GF-D8 (cell line): ENCODE data around the gene GET3.

ENCODE experiments used
- DNase-seq: peaks from one replicate; lab custom pipeline; 2025; lab: John Stamatoyannopoulos, UW

Gene GET3

DNA sequence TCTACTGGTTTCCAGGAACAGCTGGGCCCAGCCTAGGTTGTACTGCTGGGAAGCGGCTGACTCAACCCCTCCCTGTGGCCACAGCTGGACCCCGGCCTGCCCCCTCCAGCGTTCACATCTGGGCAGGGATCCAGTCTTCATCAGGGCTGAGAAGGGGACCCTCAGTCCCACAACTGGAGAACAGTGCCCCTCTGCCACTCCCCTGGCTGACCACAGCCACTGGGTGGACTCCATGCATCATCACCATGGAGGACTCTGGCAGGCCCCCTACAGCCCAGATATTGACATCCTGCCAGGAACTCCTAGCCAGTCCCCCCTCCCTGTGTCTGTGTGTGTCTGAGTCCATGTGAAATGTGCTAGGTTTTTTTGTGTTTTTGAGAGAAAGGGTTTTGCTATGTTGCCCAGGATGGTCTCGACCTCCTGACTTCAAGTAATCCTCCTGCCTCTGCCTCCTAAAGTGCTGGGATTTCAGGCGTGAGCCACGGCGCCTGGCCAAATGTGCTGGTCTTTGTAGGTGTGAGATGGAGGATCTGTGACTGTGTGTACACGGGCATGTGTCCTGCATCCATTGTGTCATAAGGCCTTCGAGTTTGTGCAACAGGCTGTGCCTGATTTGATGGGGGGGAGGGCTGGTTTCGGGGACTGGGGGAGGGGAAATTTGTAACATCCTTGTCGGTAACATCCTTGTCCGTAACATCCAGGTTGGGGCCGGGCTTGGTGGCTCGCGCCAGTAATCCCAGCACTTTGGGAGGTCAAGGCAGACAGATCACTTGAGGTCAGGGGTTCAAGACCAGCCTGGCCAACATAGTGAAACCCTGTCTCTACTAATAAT lies 42.1 kb downstream of the GET3 start:
- DNase-seq: peak; percentile 19

DNA sequence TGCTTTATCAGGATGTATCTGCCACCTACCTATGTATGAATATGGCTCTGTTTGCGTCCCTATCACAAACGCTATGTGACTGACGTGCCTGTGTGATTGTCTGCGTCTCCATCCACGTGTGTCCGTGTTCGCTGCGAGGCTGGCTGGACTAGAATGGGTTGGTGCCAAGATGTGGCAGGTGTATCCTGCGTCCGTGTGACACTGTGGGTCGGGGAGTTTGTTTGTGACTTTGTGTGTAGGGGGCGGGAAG lies 44.8 kb downstream of the GET3 start:
- no peak for DNase-seq

DNA sequence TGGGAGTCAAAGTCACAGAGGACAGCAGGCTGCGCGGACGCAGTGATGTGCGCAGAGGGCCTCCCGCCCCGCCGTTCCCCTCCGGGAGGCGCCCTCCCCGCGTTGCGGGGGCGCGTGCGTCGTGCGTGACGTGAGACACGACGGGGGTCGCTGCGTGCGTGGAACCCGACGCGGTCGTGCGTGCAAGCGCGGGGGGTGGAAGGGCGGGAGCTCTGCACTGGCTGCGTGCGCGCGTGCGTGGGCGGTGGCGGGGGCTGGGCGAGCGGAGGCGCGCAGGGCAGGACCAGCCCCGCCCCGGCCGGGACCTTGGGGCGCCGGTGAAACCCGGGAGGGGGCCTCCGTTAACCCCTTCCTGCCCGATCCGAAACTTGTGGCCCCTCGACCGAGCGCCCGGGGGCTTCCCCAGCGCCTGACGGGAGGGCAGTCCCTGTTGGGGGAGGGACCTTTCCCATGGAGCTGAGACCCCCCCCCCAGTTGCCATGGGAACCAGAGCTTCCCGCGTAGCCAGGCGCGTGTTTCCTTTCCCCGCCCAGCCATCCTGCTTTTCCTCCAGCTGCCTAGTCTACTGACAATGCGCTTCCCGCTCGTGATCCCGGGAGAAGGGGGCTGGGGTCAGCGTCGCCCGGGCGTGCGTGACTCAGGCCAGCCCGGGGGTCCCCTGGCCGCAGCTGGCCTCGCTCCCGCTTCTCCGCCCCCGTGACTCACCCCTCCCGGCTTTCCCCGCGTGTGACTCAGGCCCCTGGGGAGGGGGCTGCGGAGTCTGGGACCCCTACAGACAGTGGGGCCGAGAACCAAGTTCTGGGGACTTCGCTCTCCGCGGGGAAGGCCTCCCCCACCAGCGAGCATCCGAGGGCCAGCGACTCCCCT lies 45.4 kb downstream of the GET3 start:
- DNase-seq: peak; percentile 55

DNA sequence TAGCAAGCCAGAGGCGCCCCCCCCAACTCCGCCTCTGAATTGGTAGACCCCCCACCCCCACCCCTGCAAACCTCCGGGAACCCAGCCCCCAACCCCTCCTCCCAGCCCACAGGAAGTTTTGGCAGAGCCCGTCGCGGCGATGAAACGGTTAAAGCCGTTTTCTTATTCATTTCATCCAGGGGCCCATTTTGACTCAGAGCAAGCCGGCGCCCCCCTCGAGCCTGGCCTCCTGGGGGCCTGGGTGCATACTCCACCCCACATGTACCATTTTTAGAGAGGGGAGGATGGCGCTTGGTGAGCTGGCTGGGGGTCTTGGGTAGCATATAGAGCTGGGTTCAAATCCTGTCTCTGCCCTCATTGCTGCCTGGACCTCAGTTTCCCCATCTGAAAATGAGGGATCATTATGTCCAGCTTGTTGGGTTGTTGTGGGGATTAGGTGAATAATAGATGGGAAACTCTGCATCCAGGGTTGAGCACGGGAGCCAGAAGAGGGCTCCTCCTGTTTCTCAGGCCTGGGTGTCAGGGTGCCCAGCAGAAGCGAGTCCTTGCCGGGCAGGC lies 46.1 kb downstream of the GET3 start:
- DNase-seq: no peak

DNA sequence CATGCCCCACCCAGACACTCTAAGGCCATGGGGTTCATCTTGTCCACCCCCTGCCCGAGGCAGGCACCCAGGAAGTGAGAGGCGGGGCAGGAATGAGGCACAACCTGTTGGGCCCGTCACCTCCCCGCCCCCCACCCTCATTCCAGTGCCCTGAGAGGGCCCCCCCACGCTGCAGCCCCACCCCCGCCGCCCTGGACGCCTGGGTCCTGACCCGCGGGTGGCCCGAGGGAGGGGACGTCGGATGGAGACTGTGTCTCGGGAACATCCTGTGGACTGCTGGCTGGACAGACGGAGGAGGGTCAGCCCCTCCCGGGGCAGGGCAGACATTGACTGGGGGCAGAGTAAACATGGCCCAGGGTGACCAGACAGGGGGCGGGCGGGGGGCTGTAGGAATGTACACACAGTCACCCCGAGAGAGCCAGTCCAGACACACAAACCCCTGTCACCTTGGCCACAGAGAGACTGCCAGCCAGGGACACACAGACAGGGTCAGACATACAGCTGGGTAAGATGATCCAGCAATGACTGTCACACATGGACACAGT lies 46.6 kb downstream of the GET3 start:
- no peak for DNase-seq

DNA sequence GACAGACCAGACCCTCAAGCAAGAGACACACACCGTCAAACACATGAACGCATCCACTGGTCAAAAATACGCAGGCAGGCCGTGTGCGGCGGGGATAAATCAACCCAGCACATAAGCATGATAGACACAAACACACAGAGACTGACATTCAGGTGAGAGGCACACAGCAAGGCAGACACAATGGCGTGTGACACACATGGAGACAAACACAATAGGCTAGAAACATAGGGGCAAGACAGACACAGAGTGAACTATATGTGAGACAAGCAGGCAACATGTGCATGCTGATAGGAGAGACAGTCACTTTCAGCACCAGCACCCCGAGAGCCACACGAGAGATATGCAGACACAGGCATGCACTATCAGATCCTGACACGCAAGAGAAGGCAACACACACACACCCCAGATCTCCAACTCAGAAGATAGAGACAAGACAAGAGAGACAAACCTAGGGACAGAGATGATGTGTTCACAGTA lies 47.1 kb downstream of the GET3 start:
- DNase-seq: peak; percentile 6

DNA sequence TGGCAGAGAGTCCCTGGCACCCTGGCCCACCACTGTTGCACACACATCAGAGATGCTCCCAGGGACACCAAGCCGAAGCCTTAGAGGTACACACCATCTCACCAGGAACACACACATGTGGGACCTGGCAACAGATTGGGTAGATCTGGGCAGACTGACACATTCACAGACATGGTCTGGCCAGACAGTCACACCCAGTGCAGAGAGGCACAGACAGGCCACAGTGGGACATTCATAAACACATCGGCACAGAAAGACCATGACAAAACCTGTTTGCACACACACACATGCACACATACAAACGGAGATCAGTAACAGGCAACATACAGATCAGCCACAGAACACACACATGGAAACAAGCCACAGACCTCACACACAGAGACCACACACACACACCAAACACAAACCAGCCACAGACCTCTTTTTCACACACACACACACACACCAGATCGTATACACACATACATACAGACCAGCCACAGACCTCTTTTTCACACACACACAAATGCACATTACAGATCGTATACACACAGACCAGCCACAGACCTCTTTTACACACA lies 47.7 kb downstream of the GET3 start:
- DNase-seq: peak; percentile 32

DNA sequence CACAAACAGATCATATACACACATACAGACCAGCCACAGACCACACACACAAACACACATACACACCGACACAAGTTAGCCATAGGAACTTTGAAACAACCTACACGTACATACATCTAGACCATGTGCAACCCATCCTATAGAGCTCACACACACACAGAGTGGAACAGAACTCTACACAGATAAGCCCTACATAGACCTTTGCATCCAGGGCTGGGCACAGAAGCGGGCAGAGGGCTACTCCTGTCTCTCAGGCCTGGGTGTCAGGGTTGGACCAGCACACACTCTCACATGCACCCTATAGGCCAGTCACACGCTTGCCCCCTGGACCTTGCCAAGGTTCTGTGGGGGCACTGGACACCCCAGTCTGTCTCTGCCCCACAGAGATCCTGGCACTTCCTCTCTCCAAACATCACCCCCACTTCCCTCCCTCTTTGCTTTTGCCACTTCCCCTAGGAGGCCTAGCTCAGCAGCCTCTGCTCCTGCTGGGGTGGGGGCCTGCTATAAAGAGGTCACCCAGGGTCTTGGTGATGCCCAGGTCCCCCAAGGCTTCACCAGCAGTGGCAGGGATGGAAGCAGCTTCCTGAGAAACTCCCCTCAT lies 48.2 kb downstream of the GET3 start:
- peak; percentile 65 for DNase-seq

DNA sequence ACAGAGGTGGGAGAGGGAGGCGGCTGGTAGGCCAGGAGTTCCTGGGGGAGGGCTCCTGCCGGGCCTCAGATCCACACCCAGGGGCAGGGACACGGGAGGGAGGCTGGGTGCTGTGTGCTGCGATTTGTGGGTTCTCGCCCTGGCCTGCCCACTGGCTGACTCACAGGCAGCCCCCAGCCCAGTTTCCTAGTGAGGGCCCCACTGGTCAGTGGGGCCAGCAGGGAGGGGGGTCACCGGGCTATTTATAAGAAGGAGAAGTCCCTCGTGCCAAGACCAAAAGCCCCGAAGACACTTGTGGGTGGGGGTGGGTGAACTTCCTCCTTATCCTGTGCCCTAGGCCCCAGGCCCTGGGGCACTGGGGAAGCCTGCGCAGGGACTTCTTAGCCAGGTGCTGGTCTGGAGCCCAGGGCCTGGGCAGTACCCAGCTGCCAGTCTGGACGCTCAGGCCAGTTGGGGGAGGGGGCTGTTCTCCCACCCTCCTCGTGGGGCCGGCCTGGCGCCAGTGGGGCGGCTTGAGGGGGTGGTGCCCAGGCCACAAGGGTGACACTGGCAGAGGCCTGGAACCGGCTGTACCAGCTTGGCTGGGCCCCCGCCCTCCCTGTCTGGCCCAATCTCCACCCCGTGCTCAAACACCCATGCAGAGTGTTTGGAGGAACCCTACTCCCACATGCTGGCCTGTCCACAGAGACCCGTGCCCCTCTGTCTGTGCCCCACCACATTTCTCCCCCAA lies 49.0 kb downstream of the GET3 start:
- DNase-seq: peak; percentile 56

DNA sequence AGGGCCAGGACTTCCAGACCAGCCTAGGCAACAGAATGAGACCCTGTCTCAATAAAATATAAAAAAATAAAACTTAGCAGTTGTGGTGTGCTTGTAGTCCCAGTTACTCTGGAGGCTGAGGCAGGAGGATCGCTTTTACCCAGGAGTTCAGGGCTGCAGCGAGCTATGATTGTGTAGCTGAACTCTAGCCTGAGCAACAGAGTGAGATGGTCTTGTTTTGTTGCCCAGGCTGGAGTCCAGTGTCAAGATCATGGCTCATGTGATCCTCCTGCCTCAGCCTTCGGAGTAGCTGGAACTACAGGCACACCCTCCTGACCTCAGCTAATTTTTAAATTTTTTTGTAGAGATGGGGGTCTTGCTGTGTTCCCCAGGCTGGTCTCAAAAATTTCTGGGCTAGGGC lies 49.7 kb downstream of the GET3 start:
- DNase-seq: no peak

DNA sequence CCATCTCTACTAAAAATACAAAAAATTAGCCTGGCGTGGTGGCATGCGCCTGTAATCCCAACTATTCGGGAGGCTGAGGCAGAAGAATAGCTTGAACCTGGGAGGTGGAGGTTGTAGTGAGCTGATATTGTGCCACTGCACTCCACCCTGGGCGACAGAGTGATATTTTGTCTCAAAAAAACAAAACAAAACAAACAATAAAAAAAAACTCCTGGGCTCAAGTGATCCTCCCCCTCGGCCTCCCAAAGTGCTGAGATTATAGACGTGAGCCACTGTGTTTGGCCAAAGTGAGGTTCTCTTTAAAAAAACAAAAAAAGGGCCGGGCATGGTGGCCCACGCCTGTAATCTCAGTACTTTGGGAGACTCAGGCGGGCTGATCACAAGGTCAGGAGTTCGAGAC lies 50.2 kb downstream of the GET3 start:
- DNase-seq: no peak

DNA sequence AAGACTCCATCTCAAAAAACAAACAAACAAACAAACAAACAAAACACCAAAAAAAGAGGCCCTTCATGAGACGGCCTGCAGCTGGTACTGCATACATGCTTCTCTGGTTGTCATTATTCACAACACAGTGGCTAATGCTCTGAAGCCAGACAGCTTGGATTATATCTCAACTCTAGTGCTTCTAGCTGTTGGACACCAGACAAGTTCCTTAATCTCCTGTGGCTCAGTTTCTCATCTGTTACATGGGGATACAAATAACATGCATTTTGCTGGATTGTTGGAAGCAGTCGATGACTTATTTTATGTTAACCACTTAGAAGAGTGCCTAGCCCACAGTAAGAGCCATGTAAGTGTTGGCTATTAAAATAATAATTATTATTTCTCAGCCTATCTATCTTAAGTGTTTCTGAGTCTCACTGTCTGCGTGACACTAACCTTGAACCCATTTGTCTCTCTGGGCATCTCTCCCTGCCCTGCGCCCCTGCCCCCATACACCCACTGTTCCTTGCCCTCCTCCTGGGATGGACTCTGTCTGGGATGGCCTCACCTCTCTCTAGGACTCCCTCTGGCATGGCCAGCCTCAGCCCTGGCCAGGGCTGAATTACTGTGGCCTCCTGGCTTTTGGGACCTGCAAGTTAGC lies 50.9 kb downstream of the GET3 start:
- DNase-seq: no peak

DNA sequence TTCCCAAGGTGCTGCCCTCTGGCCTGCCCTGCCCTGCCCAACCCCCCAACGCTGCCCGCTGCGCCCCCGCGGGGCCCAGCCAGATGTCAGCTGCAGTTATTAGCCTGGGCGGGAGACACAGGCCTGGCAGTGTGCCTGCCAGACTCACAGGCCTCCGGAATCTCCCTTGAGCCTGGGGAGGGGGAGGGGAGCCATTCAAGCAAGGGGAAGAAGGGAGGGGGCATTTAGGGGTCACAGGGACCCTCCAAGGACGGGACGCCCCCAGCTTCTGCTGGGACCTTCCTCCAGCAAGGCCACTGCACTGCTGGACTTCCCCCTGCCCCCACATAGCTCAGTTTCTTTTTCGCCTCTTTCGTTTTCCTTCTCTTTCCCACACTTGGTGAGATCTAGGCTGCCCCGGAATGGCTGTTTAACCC lies 51.4 kb downstream of the GET3 start:
- DNase-seq: peak; percentile 41

DNA sequence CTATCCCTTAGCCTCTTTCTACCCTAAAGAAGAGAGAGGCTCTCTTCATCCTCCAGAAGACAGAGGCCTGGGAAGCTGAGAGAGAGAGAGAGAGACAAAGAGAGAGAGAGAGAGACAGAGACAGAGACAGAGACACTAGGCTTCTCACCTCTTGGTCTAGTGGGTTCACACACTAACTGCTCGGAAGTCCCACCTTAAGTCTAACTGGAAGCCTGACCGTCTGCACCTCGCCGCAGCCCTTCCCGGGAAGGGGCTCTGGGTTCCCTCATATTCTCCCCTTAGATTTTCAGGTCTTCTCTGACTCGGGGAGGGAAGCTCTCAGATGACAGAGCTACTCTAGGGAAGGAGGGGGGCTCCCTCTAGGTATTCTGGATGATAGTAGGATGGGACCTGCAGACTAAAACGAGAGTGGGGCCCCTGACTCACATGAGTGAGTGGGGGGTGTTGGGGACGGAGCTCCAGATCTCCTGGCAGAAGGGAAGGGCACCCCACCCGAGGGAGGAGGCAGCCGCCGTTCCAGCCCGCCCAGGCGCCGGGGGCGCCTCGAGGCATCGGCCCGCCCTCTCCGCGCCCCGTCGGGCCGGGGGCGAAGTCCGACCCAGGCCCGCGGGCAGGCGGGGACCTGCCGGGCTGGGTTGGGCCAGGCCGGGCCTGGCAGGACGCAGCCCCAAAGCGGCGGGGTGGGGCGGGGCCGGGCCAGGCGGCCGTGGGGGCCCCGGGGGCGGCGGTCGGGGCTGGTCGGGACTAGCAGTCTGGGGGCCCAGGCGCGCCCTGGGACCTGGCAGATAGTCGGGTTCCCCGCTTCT lies 52.0 kb downstream of the GET3 start:
- DNase-seq: peak; percentile 13

DNA sequence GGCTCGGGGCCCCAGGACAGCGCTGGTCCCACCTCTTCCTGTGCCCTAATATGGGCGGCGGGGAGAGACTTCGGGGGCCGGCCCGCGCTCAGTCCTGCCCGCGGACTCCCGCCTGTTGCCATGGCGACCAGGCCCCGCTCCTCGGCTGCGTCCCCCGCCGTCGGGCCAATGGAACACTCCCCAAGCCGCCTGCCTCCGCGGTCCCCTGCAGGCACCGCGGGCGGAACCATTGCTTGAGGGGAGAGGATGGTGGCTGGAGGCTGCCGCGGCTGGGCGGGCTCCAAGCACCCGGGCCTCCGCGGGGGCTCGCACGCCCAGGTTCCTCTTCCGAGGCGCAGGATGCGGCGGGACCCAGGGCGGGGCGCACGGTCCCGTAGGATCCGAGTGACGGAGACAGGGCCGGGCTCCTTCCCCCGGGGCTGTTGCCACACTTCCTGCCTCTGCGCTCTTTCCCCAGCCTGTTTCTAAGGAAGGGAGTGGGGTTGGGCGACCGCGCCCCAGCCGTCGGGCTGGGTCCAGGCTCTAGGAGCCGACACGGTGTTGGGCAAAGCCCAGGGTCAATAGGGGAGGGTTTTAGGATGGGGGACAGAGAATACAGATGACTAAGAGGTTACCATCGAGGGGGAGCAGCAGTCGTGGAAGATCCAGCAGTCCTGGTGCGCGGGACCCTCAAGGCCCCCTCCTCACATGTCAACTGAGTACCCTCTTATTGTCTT lies 52.8 kb downstream of the GET3 start:
- peak; percentile 95 for DNase-seq

DNA sequence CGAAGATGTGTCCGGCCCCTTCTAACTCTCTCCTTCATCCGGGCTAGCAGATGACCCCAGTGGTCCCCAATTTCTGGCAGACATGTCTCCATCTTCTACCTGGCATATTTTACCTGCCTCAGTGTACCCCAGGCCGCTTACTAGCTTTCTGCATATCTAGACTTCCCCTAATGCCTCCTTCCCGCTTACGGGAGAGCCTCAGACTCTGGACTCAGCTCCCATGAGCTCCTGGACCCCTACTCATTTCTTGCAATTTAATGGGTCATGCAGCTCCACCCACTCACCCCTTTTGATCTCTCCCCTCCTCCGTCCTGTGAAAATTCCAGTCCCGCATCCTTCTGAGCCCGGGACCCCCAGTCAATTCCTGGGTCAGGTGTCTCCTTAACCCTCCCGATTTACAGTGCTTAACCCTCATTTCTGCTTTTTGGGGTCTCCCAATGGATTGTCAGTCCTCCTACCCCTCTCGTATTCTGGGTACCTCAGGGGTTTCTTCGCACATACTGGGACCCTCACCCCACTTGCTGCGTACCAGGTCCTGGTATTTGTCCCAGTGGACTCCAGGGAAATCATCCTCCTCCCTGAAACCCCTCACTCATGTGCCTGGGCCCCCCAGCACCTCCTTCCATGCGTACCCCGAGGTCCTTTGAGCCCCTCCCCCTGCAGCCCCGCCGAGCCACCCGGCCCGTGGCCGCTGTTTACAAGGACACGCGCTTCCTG lies 53.5 kb downstream of the GET3 start:
- peak; percentile 9 for DNase-seq

DNA sequence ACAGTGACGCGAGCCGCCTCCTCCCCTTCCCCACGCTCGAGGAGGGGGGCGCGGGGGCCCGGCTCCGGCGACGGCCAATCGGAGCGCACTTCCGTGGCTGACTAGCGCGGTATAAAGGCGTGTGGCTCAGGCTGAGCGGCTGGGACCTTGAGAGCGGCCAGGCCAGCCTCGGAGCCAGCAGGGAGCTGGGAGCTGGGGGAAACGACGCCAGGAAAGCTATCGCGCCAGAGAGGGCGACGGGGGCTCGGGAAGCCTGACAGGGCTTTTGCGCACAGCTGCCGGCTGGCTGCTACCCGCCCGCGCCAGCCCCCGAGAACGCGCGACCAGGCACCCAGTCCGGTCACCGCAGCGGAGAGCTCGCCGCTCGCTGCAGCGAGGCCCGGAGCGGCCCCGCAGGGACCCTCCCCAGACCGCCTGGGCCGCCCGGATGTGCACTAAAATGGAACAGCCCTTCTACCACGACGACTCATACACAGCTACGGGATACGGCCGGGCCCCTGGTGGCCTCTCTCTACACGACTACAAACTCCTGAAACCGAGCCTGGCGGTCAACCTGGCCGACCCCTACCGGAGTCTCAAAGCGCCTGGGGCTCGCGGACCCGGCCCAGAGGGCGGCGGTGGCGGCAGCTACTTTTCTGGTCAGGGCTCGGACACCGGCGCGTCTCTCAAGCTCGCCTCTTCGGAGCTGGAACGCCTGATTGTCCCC lies 54.2 kb downstream of the GET3 start, which contains the start of gene JUNB:
TSS of gene JUNB (plus strand) at position 142 of the 706 bp plus-strand sequence. CDS start at position 428, 286 bp downstream.
- peak; percentile 77 for DNase-seq
